GM19035 (cell line): ENCODE results near the gene ERFE.
"Not testable (repeated sequence)": the region's sequence is repeated elsewhere in the genome, so short reads cannot be mapped to it uniquely, and the experiment has no call there.

Experiments used
- ATAC-seq: cut with Tn5 transposase; IDR thresholded peaks from one replicate; pipeline ENCODE4 v1.9.1; 2021; ENCODE audit not compliant: unreplicated experiment

ERFE gene, protein sequence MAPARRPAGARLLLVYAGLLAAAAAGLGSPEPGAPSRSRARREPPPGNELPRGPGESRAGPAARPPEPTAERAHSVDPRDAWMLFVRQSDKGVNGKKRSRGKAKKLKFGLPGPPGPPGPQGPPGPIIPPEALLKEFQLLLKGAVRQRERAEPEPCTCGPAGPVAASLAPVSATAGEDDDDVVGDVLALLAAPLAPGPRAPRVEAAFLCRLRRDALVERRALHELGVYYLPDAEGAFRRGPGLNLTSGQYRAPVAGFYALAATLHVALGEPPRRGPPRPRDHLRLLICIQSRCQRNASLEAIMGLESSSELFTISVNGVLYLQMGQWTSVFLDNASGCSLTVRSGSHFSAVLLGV

DNA sequence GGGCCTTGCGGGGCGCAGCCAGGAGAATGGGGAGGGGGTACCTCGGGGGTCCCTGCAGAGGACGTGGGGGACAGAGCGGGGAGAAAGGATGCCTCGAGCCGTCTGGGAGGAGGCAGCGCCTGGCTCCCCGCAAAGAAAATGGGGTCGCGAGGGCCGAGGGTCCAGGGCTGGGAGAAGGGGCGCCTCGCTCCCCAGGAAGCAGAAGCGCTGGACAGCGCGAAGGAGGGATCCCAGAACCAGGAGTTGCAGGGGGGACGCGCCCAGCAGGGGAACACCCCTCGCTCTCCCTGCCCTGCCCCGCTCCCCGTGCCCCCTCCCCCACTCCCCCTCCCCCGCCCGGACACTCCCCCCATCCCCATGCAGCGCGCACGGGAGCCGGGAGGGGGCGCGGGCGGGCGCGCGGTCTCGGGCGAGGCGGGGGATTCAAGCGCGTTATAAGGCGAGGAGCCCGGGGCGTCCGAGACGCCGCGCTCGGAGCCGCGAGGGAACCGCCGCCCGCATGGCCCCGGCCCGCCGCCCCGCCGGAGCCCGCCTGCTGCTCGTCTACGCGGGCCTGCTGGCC is at the start of gene ERFE:
ERFE (plus strand) TSS at position 462 of the 562 bp plus-strand sequence; CDS start at position 500, 38 bp downstream.
- peak; percentile 59 for ATAC-seq

DNA sequence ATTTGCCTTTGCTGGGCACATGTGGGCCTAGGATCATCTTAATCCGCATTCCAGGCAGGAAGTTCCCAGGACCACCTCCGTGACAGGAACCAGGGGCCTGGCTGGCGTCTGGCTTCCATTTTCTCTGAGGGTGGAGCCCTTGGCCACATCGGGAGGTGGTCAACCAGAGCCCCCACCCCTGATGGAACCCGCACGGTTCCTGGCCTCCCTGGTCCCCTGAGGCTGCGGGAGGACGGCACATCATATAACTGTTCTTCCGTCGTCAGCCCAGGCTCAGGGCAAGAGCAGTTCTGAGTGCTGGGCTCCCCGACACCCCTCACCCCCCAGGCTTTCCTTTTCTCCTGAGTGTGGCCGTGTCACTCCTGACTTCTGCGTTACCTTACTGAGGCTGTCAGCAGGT is 45.2 kb upstream of the ERFE start:
- ATAC-seq, result no peak

DNA sequence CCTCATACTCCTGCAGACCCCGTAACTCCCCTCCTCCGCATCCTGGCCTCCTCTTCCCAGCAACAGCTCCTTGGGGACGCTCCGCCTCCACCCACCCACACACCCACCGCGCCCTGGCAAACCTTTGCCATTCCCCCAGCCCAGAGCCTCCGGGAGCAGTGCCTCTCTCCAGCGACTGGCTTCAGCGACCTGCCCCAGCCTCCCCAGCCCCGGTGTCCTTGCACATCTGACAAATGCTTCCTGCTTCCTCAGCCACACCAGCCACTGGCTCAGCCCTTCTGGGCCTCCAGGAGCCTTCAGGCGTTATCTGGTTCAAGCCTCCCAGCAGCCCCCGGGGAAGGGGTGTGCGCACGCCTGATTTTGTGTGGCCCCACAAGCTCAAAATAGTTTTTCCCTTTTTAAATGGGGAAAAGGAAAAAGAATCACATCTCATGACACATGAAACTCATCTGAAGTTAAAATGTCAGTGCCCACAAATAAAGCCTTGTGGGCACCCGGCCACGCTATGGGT is 44.4 kb upstream of the ERFE start:
- ATAC-seq, result no peak

DNA sequence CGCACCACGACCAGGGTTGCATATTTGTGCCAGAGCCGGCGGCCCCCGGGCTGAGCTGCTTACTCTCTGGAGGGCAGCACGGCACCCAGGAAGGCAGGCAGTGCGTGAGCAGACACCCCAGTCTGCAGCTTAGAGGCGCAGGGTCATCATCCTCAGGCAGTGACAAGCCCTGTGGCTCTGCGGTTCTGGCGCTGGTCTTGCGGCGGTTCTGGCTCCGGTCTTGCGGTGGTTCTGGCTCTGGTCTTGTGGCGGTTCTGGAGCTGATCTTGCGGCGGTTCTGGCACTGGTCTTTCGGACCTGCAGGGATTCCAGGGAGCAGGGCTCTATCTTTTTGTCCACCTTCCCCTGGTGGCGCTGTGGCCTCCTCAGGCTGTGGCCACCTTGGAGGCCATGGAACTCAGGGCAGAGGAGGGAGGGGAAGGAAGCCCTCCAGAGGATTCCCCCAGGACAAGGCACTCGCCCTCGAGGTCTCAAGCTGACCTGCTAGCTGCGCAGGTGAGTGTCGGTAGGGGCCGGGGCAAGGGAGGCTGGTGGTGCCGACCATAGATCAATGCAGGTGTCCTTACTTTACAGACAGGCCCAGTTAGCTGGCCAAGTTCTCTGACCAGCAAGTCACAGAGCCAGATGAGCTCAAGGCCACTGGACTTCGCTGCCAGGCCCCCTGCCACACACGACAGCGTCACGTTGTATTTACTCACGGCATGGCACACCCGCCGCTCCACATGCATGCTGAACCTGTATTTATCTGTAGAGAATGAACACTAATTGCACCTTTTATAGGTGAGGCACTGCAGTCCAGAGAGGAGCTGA is 43.7 kb upstream of the ERFE start:
- no peak for ATAC-seq

DNA sequence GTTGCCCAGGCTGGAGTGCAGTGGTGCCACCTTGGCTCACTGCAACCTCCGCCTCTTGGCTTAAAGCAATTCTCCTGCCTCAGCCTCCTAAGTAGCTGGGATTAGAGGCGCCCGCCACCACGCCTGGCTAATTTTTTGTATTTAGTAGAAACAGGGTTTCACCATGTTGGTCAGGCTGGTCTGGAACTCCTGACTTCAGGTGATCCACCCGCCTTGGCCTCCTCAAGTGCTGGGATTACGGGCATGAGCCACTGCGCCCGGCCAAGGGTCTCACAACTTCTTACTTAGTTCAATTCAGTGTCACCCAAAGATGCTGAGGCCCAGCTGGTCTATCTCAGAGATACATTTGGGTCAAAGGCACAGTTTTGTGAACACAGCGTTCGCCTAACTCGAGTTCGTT is 43.1 kb upstream of the ERFE start:
- not testable (repeated sequence) for ATAC-seq

DNA sequence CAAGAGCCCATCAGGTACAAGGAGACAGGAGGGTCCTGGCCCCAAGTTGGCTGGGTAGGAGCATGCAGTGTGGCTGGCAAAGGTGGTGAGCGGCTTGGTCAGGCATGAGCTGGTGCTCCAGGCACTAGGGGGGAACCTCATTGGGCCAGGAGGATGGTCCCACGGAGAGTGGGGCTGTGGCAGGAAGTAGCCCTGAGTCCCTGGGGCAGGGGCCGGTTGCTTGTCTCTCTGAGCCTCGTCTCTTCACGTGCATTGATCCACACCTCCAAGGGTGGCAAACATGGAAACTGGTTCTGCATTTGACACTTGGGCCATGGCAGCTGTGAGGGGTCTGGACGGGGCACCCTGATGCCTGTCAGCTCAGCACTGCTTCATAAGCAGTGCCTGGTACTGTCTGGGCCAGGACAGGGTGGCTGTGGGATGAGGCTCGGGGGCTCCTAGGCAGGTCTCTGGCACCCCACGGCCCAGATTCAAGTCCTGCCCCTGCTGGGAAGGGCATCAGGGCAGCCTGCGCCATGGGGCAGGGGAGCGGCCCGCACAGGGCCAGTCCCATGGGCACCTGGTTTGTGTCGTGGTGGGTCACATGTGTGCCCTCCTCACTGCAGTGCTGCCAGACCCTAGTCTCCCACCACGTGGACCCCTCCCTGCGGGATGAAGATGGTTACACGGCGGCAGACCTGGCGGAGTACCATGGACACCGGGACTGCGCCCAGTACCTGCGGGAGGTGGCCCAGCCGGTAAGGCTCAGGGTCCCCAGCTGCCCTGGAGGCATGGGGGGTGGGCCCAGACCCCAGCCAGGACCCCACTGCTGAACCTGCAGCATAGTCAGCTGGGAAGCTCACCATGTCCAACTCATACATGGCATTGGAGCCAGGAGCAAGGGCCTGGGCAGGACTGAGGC is 42.2 kb upstream of the ERFE start:
- no peak for ATAC-seq

DNA sequence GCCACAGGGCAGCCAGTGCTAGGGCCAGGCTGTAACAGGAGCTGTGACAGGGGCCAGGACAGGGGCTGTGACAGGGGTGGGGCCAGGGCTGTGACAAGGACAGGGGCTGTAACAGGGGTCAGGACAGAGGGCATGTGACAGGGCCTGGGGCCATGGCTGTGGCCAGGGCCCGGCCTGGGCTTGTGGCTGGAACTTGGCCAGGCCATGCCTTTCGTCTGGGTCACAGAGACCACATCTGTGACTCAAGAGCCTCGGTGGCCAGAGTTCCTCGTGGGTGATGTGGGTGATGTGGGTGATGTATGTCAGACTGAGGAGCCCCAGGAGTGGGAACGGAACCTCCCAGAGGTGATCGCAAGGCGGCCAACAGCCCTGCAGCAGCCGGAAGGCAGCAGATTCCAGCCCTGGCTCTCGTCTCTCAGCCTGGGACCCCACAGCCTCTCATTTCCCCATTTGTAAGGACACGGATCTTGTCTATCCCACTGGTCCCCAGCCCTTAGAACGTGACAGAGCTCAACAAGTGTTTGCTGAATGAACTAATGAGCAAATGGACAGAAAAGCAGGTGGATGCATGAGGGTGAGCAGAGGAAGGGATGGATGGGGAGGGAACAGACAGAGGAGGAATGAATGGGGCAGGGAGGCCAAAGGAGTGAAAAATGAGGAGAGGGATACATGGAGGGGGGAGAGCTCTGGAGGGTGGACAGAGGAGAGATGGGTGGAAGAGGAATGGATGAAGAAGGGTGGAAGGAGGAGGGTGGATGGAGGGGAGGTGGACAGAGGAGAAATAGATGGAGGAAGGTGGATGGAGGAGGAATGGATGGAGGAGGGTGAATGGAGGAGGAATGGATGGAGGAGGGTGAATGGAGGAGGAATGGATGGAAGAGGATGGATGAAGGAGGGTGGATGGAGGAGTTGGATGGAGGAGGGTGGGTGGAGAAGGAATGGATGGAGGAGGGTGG is 41.3 kb upstream of the ERFE start:
- ATAC-seq, result no peak

DNA sequence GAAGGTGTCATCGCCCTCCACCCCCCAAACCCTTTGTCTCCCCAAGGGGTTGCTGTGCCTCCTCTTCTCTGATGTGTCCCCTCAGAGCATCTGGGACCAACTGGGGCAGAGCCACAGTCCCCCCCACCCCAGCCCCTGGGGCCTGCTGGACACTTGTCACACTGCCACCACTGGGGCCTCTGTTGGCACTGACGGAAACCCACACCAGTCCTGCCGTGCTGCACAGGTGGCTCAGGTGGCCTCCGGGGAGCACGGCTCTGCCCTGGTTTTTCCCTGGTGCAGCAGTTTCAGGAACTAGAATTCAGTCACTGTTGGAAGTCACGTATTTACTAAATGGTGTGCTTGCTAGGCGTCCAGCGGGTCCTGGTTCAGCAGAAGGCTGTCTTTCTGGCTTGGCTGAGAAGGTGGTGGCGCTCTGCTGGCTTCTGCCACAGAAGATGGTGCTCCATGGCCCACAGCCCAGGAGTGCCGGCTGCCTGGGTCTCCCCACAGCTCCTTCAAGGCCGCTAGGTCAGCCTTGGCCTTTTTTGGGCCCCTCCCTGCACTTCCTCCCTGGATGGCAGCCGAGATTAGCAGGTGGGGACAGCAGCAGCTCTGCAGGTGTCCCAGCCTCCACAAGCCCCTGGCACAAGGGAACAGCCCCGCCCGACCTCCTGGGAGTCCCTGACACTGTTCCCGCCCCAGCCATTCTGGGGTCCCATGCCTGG is 38.9 kb upstream of the ERFE start:
- no peak for ATAC-seq

DNA sequence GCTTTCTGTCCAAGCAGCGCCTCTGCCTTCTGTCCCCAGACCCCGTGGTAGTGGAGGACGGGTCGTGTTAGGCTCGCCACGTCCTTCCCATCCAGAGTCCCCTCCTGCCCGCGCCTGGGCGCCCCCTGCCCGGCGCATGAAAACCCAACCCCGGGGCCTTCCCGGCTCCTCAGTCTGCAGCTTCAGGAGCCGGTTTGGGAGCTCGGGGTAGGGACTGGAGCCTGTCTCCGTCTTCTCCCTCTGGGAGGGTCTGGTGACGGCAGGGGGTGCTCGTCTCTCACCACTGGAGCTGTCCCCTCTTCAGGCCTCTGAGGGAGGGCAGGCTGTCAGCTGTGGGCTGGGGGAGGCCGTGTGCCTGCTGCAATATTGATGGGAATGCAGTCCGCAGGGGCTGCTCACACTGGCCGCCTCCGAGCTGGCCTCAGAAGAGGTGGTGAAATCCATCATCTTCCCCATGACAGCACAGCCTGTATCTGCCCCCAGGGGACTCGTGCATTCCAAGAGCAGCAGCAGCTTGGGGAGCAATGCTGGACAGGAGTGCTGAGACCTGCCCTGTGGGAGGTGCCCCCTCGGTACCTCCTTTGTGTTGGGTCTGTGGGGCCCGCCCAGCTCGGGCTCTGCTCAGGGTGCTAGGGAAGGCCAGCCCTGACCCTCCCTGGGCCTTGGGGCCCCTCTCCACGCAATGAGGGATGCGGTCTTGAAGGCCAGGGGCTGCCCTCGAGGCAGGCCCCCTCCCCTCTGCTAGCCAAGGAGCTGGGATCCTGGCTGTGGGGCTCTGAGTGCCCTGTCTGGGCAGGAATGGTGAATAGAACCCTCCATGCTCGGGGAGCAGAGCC is 38.1 kb upstream of the ERFE start:
- ATAC-seq, result no peak

DNA sequence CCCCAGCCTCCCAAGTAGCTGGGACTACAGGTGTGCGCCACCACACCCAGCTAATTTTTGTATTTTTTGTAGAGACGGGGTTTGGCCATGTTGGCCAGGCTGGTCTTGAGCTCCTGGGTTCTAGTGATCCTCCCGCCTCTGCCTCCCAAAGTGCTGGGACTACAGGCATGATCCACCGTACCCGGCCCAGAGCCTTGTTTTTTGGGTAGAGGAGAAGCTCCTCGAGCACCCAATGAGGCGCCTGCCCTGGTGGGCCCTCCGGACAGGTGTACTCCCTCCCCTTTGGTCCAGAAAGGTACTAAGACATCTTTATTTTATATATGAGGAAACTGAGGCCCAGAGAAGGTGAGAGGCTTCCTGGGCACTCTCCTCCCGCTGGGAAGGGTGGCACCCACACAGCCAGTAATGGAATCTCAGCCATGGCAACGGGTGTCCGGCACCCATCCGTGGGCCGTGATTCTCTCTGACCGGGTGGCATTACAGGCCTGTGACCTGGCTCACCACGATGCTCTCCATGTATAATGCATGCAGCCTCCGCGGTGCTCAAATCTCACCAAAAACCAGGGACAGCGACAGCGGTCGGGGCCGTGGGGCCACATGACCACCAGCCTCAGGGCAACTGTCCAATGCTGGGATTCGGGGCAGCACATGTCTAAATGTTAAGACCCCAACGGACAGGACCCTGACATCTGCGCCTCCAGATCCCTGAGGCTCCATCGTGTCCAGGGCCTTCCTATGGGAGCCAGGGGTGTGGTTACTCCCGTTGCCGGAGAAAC is 37.1 kb upstream of the ERFE start:
- no peak for ATAC-seq

DNA sequence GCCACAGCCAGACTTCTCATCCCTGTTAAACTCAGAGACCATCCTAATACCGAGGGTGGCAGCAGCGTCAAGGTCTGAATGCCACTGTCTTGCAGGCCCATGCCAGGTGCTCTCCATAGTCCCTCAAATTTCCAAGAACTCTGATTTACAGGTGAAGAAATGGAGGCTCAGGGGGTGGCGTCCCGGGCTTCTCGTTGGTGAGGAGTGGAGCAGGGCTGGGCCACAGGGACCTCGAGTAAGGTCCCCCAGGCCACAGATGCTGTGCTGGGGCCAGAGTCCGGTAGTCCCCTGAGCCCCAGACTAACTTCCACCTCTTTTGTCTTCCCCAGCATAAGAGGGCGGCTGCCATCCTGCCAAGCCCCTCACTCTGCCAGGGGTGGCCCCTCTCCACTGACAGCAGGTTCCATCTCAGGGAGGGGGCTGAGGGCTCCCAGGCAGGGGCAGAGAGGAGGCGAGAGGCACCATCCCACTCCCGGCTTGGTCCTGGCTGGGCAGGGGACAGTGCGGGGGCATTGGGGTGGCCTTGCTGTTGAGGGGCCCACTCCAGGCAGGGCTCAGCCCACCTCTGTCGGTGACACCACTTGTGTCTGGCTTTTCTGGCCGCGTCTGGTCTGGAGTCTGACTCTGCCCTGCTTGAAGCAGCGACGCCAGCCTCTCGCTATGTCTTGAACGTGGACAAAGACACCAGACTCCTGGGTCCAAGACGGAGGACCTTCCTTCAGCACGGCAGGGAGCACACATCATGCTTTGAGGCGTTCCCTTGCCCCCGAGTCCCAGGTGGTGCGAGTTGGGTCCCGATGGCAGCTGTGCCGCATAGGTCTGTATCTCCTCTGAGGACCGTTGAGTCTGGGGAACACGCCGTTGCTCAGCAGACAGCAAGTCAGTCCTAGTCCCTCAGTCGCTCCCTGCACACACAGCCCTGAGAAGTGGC is 36.2 kb upstream of the ERFE start:
- no peak for ATAC-seq

DNA sequence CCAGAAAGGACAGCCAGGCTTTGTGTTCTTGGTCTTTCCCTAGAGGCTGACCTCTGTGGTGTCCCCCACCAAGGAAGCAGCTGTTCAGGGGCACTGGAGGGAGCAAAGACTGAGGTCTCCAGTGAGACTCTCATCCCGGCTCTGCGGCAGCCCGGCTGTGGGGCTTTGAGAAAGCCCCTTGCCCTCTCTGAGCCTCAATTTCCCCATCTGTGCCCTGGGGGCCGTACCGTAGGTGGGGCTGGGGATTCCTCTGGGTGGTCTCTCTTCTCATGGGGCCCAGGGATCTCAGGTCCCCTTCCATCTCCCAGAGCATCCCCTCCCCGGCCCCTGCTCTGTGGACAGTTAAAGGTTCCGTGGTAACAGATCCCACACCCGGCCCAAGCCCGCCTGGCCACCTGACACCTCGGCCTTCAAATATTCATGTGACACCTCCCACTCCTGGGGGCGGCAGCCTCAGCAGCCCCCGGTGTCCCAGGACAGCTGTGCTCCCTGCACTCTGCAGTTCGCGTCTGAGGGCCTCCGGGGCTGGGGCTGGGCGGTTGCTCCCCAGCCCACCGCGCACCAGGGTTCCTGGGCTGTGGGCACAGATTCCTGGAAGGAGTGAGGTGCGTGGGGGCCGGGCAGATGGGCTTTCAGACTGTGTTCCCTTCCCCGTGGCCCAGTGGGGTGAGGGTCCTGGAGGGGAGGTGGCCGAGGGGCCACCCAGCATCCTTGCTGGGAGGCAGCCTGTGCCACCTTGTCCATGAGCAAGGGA is 35.4 kb upstream of the ERFE start:
- no peak for ATAC-seq

DNA sequence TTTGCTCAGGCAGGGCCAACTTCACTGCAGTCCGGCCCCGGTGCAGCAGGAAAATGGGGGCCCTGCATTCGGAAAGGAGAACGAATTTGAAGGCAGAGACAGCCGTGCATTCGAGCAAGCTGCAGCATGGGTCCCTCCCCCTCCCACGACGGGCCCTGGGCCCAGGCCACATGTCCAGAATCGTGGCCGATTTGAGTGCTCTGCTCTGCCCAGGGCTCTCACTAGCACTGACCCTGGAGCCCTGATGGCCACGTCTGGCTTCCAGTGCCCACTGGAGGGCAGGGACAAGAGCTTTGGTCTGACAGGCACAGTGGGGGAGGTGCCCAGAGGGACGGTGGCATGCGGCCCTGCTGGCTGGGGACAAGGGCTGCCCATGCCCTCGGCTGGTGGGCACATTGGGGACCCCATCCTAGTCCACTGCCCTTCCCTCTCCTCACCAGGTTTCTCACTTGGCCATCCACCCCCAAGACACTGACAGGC is 34.7 kb upstream of the ERFE start:
- no peak for ATAC-seq

DNA sequence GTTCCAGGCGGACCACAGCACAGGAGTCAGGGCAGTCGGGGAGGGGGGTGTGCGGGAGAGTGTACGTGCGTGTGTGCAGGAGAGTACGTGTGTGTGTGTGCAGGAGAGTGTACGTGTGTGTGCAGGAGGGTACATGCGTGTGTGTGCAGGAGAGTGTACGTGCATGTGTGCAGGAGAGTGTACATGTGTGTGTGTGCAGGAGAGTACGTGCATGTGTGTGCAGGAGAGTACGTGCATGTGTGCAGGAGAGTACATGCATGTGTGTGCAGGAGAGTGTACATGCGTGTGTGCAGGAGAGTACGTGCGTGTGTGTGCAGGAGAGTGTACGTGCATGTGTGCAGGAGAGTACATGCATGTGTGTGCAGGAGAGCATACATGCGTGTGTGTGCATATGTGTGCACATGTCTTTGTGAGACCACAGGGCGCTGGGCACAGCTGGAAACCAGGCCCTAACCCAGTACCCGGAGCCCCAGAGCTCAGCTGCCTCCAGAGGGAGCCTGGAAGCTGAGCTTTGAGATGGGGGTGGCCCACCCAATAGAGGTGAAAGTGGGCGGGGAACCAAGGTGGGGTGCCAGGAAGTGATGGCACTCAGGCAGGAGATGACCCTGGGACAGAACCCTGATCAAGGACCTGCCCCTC is 34.2 kb upstream of the ERFE start:
- ATAC-seq, result no peak
